Uterus (tissue), 4 donors: Measurements from ENCODE around the gene YTHDF1. TPM values are rescaled to one million over a fixed set of nuclear protein-coding genes. Genes with fewer than 3 reads are reported as not detected.

ENCODE experiments used
- DNase-seq, 2 donors: peaks; one replicate each; pipeline ENCODE4 v3.0.0-alpha.2; 2019 to 2020
- H3K27ac ChIP-seq, 2 donors: fragments of 200-600 bp; sonication (generic); 1 replicate in 1 of 2; 2 replicates in 1 of 2; pipeline ENCODE4 v1.5.1; 2016 to 2018
- H3K27me3 ChIP-seq, 2 donors: fragments of 200-600 bp; sonication (generic); one replicate each; pipeline ENCODE4 v1.5.1; 2018 to 2019; ENCODE audit warnings: control low read depth in 1 of 2
- H3K36me3 ChIP-seq, 2 donors: fragments of 200-600 bp; sonication (generic); one replicate each; pipeline ENCODE4 v1.5.1; 2019; ENCODE audit warnings: control low read depth in 1 of 2
- H3K4me1 ChIP-seq, 2 donors: fragments of 200-600 bp; sonication (generic); one replicate each; pipeline ENCODE4 v1.5.1; 2018 to 2019; ENCODE audit warnings: control low read depth in 1 of 2
- H3K4me3 ChIP-seq, 2 donors: fragments of 200-600 bp; sonication (generic); 1 replicate in 1 of 2; 2 replicates in 1 of 2; pipeline ENCODE4 v1.5.1; 2018 to 2019; ENCODE audit warnings: mild to moderate bottlenecking in 1 of 2
- H3K9me3 ChIP-seq, 2 donors: fragments of 200-600 bp; sonication (generic); one replicate each; pipeline ENCODE4 v1.5.1; 2019; ENCODE audit warnings: control low read depth in 1 of 2
- CTCF ChIP-seq, 4 experiments: fragments of 200-600 bp in 2 of 4; fragments of 450-650 bp in 2 of 4; sonication (generic) in 2 of 4; IDR thresholded peaks; one replicate each; pipeline ENCODE4 v1.5.1; 2016 to 2019; ENCODE audit warnings: antibody characterized with exemption in 4 of 4, mild to moderate bottlenecking in 2 of 4, moderate library complexity in 1 of 4
- POLR2A ChIP-seq, 2 donors: fragments of 450-650 bp; IDR thresholded peaks; one replicate each; pipeline ENCODE4 v1.6.1; 2016; ENCODE audit warnings: antibody characterized with exemption in 2 of 2, mild to moderate bottlenecking in 1 of 2, moderate library complexity in 1 of 2
- intact Hi-C: fragments of 100-400 bp; cut with DNase I; formaldehyde crosslinking; loops from one replicate; pipeline ENCODE4 v1.15.1; 2023; ENCODE audit warnings: low total_unique reads
- total RNA-seq, 4 donors: library from RNA; depleted of rRNA in 3 of 4; stranded (reverse); fragments of >200 nt in 3 of 4; gene quantifications; one replicate each; pipeline versions ENCODE4 v1.1.0 to v1.2.4, GENCODE V29; 2014 to 2023
- donor health status: DM: yes; HTN: yes; CAD: no.

YTHDF1 gene
- total RNA-seq, 4 donors from 2014 or later, result 17.9 to 35.8 (median 25.8) TPM

DNA sequence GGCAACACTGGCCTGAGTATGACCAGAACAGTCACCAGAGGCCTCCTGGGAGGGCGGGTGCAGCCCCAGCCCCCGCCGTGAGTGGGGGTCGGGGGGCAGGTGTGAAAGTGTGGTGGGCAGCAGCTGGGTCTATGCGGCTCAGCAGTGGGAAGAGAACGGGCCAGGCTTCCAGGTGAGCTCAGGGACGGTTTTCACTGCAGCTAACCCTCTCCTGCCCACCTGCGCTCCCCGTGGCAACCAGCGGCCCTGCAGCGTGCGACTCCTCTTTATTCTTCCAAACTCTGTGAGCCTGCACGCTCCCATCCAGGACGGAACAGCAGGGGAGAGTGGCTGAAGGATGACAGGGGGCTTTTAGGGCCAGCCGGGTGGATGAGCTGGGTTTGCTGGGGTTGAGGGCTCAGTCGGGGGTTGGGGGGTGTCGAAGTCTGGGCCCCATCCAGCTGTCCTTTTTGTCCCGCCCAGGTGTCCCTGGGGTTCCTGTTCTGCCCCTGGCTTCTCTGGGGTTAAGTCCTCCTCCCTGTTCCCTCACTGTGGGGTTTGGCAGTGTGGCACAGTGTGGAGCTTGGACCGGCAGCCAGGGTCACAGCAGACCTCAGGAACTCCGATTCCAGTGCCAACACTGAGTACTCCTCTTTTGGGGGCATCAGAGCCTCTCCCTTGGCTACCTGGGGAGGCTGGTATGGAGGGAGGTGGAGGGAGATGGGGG lies 18.9 kb upstream of the YTHDF1 start:
- no peak overlapping the region for H3K27ac ChIP-seq
- DNase-seq, result no peak
- H3K4me1 ChIP-seq, result no peaks in the 10 kb centered on the region
- TF ChIP-seq POLR2A (IDR thresholded peaks at IDR 0.05) (no peak), CTCF (IDR thresholded peaks at IDR 0.05) (peak in 1 of 4 experiments; percentile 38)
- no peak overlapping the region for H3K4me3 ChIP-seq
- intact Hi-C loops, result no loop called here
- no peaks in the 10 kb centered on the region for H3K9me3 ChIP-seq
- no peaks in the 10 kb centered on the region for H3K36me3 ChIP-seq
- H3K27me3 ChIP-seq, result no peaks in the 10 kb centered on the region

DNA sequence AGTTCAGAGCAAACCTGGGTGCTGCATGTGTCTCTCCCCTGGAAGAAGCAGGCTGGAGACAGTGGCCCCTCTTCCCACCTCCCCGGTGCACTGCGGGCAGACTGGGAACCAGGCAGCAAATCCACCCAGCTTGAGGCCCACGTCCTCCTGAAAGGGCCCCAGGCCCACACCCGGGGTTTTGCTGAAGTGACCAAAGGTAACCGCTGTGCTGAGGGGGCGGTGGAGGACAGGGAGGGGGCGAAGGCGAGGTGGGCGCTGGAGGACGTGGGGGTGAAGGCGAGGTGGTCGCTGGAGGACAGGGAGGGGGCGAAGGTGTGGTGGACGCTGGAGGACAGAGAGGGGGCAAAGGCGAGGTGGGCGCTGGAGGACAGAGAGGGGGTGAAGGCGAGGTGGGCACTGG lies 18.0 kb upstream of the YTHDF1 start:
- TF ChIP-seq POLR2A (IDR thresholded peaks at IDR 0.05) (no peak), CTCF (IDR thresholded peaks at IDR 0.05) (no peak)
- H3K36me3 ChIP-seq, result no peaks in the 10 kb centered on the region
- no peaks in the 10 kb centered on the region for H3K9me3 ChIP-seq
- H3K4me1 ChIP-seq, result no peaks in the 10 kb centered on the region
- no peak overlapping the region for H3K4me3 ChIP-seq
- H3K27ac ChIP-seq, result no peak overlapping the region
- no peak for DNase-seq
- intact Hi-C loops, result no loop called here
- H3K27me3 ChIP-seq, result no peaks in the 10 kb centered on the region

- H3K36me3 ChIP-seq, result no peaks in the 10 kb centered on the region
- no peaks in the 10 kb centered on the region for H3K27me3 ChIP-seq
- no peak for DNase-seq
- H3K27ac ChIP-seq, result no peak overlapping the region
- intact Hi-C loops, result no loop called here
- no peaks in the 10 kb centered on the region for H3K4me1 ChIP-seq
- no peaks in the 10 kb centered on the region for H3K9me3 ChIP-seq
- TF ChIP-seq POLR2A (IDR thresholded peaks at IDR 0.05) (no peak), CTCF (IDR thresholded peaks at IDR 0.05) (no peak)
- H3K4me3 ChIP-seq, result no peak overlapping the region
Measured at GRCh38 chr20:63233061-63233344, 17.1 kb upstream of the YTHDF1 start.

DNA sequence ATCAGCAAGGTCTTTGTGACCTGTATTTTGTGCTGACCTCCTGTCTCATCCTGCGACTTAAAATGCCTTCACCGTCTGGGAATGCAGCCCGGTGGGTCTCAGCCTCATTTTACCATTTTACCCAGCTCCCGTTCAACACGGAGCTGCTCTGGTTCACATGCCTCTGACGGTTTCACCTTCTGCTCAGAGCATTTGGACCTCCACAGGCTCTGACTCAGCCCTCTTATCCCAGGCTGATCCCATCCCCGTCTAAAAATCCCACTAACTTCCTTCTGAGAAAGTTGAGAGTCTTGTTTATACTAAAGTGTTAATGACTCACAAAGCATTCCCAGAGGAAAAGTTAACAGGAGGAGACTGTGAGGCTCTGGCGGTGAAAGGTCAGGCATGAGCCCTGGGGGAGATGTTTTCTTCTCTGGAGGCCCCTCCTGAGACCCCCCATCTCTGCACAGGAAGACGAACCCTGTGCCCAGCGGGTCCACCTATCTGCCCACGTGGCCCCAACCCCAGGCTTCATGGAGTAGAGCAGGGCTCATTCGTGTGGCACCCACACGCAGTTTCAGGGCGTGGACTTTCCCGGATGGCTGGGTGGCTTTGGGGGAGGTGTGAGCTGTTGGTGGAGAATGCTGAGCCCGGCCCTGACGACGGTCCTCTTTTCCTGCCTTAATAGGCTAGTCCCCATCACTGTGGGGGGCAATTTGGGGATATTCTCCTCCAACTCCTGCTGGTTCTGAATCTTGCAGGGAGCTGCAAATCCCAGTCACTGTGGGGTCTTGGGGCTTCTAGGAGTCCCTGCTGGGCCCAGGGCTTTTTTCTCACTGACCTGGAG lies 16.5 kb upstream of the YTHDF1 start:
- no peaks in the 10 kb centered on the region for H3K36me3 ChIP-seq
- intact Hi-C loops, result no loop called here
- H3K4me1 ChIP-seq, result no peaks in the 10 kb centered on the region
- no peak for DNase-seq
- H3K27ac ChIP-seq, result no peak overlapping the region
- TF ChIP-seq POLR2A (IDR thresholded peaks at IDR 0.05), result no peak
- TF ChIP-seq CTCF (IDR thresholded peaks at IDR 0.05), result no peak
- H3K9me3 ChIP-seq, result no peaks in the 10 kb centered on the region
- H3K27me3 ChIP-seq, result no peaks in the 10 kb centered on the region
- H3K4me3 ChIP-seq, result no peak overlapping the region

GRCh38 chr20:63230800-63231268 lies 14.9 kb upstream of the YTHDF1 start:
- no peaks in the 10 kb centered on the region for H3K4me1 ChIP-seq
- TF ChIP-seq CTCF (IDR thresholded peaks at IDR 0.05) (peak; percentile 23 to 42 (median 31)), POLR2A (IDR thresholded peaks at IDR 0.05) (no peak)
- no peaks in the 10 kb centered on the region for H3K36me3 ChIP-seq
- H3K27ac ChIP-seq, result no peak overlapping the region
- H3K4me3 ChIP-seq, result no peak overlapping the region
- H3K27me3 ChIP-seq, result no peaks in the 10 kb centered on the region
- no peaks in the 10 kb centered on the region for H3K9me3 ChIP-seq
- DNase-seq, result peak in 1 of 2 donors; percentile 40
- intact Hi-C loops, result no loop called here
